KMS-11 (cell line): ENCODE measurements around the gene ATP5IF1.

Experiments
- H2AFZ ChIP-seq: fragments of 200-600 bp; sonication (generic); 2 replicates; pipeline ENCODE4 v1.6.1; 2016; ENCODE audit warnings: antibody characterized with exemption, mixed run types, low read depth
- H3K27ac ChIP-seq: fragments of 200-600 bp; sonication (generic); 2 replicates; pipeline ENCODE4 v1.6.1; 2016; ENCODE audit warnings: mild to moderate bottlenecking, mixed run types
- H3K27me3 ChIP-seq: fragments of 200-600 bp; sonication (generic); 2 replicates; pipeline ENCODE4 v1.6.1; 2017; ENCODE audit warnings: mild to moderate bottlenecking, low read depth, mixed run types, moderate library complexity; ENCODE audit not compliant: insufficient read depth
- H3K36me3 ChIP-seq: fragments of 200-600 bp; sonication (generic); 2 replicates; pipeline ENCODE4 v1.6.1; 2017; ENCODE audit warnings: mild to moderate bottlenecking, mixed run types; ENCODE audit not compliant: insufficient read depth
- H3K4me1 ChIP-seq: fragments of 200-600 bp; sonication (generic); 2 replicates; pipeline ENCODE4 v1.6.1; 2016; ENCODE audit warnings: mild to moderate bottlenecking, low read depth, mixed run types; ENCODE audit not compliant: poor library complexity, severe bottlenecking
- H3K4me2 ChIP-seq: fragments of 200-600 bp; sonication (generic); 2 replicates; pipeline ENCODE4 v1.7.0; 2016; ENCODE audit warnings: mild to moderate bottlenecking, mixed run types
- H3K4me3 ChIP-seq: fragments of 200-600 bp; sonication (generic); IDR thresholded peaks from 2 replicates; pipeline ENCODE4 v1.6.1; 2017; ENCODE audit warnings: low read depth, low read length, mixed read lengths; ENCODE audit not compliant: insufficient read depth
- H3K79me2 ChIP-seq: fragments of 200-600 bp; sonication (generic); 2 replicates; pipeline ENCODE4 v1.6.1; 2016; ENCODE audit warnings: low read depth, mixed run types; ENCODE audit not compliant: insufficient read depth
- H3K9ac ChIP-seq: fragments of 200-600 bp; sonication (generic); 2 replicates; pipeline ENCODE4 v1.6.1; 2016; ENCODE audit warnings: mild to moderate bottlenecking, mixed run types
- H4K20me1 ChIP-seq: fragments of 200-600 bp; sonication (generic); 2 replicates; pipeline ENCODE4 v1.6.1; 2016; ENCODE audit warnings: mild to moderate bottlenecking, mixed run types; ENCODE audit not compliant: insufficient read depth
- TF ChIP-seq, protein P1 (sequence below): fragments of 200-600 bp; sonication (generic); conservative IDR thresholded peaks from 2 replicates; pipeline ENCODE4 v1.6.1; 2017; ENCODE audit warnings: low read depth, mild to moderate bottlenecking, antibody characterized with exemption, low read length, moderate library complexity, mixed read lengths

Gene ATP5IF1

GRCh38 chr1:28246427-28246832 is 10.5 kb downstream of the ATP5IF1 start:
- Histone ChIP-seq H3K27ac (peak overlapping the region; percentile 77), H3K4me3 (peak overlapping the region; percentile 62), H3K79me2 (no peaks in the 10 kb centered on the region), H3K36me3 (no peaks in the 10 kb centered on the region; the same call in 1 of the 2 replicates), H3K4me1 (peaks cover 64% of the 10 kb centered on the region), H3K4me2 (peak overlapping the region; percentile 70), H3K27me3 (no peaks in the 10 kb centered on the region), H3K9ac (peak overlapping the region; percentile 56), H2AFZ (peak overlapping the region; percentile 77), H4K20me1 (no peaks in the 10 kb centered on the region)
- TF ChIP-seq, protein P1, sequence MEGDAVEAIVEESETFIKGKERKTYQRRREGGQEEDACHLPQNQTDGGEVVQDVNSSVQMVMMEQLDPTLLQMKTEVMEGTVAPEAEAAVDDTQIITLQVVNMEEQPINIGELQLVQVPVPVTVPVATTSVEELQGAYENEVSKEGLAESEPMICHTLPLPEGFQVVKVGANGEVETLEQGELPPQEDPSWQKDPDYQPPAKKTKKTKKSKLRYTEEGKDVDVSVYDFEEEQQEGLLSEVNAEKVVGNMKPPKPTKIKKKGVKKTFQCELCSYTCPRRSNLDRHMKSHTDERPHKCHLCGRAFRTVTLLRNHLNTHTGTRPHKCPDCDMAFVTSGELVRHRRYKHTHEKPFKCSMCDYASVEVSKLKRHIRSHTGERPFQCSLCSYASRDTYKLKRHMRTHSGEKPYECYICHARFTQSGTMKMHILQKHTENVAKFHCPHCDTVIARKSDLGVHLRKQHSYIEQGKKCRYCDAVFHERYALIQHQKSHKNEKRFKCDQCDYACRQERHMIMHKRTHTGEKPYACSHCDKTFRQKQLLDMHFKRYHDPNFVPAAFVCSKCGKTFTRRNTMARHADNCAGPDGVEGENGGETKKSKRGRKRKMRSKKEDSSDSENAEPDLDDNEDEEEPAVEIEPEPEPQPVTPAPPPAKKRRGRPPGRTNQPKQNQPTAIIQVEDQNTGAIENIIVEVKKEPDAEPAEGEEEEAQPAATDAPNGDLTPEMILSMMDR, result no peak

DNA sequence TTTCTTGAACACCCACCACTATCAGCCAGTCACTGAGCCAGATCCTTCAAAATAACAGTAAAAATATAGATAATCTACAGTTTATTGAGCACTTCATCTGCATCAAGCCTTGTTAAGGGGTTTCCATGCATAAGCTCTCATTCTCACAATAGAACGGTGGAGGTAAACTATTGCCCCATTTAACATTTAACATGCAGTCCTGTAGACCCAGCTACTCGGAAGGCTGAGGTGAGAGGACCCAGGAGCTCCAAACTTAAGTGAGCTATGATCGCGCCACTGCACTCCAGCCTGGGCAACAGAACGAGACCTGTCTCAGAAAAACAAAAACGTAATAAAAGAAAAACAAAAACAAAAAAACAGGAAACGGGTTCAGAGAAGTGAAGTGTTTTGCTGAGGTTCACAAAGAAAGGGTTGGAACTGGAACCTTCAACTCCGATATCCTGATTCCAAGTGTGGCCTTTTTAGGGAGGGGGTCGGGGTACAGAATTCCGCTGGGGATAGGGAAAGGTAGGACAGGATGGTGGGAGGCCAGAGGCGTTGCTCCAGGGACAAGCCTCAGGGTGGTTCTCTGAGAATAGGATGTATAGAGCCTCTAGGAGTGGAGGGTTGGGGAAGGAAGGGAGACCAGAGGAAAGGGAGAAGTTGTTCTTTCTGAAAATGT is 11.8 kb downstream of the ATP5IF1 start:
- Histone ChIP-seq H3K4me3 (peak overlapping the region; percentile 18), H3K4me2 (peak overlapping the region; percentile 66), H2AFZ (peak overlapping the region; percentile 50; the same call in 1 of the 2 replicates), H3K4me1 (peaks cover 64% of the 10 kb centered on the region), H3K27ac (peak overlapping the region; percentile 67), H3K36me3 (no peaks in the 10 kb centered on the region; the same call in 1 of the 2 replicates), H3K79me2 (no peaks in the 10 kb centered on the region), H3K27me3 (no peaks in the 10 kb centered on the region), H3K9ac (peak overlapping the region; percentile 54; the same call in 1 of the 2 replicates), H4K20me1 (no peaks in the 10 kb centered on the region)
- TF ChIP-seq, protein P1, result no peak

- H3K9ac ChIP-seq, result peak overlapping the region; percentile 54
- peak overlapping the region; percentile 46 for H3K4me3 ChIP-seq
- TF ChIP-seq, protein P1, result peak; percentile 97
- peak overlapping the region; percentile 66 for H3K4me2 ChIP-seq
- H3K36me3 ChIP-seq, result no peaks in the 10 kb centered on the region; the same call in 1 of the 2 replicates
- no peaks in the 10 kb centered on the region for H3K79me2 ChIP-seq
- H3K27me3 ChIP-seq, result no peaks in the 10 kb centered on the region
- peak overlapping the region; percentile 67 for H3K27ac ChIP-seq
- peak overlapping the region; percentile 50 for H2AFZ ChIP-seq
- no peaks in the 10 kb centered on the region for H4K20me1 ChIP-seq
- peaks cover 64% of the 10 kb centered on the region for H3K4me1 ChIP-seq
Measured at GRCh38 chr1:28248273-28249012, 12.5 kb downstream of the ATP5IF1 start.

DNA sequence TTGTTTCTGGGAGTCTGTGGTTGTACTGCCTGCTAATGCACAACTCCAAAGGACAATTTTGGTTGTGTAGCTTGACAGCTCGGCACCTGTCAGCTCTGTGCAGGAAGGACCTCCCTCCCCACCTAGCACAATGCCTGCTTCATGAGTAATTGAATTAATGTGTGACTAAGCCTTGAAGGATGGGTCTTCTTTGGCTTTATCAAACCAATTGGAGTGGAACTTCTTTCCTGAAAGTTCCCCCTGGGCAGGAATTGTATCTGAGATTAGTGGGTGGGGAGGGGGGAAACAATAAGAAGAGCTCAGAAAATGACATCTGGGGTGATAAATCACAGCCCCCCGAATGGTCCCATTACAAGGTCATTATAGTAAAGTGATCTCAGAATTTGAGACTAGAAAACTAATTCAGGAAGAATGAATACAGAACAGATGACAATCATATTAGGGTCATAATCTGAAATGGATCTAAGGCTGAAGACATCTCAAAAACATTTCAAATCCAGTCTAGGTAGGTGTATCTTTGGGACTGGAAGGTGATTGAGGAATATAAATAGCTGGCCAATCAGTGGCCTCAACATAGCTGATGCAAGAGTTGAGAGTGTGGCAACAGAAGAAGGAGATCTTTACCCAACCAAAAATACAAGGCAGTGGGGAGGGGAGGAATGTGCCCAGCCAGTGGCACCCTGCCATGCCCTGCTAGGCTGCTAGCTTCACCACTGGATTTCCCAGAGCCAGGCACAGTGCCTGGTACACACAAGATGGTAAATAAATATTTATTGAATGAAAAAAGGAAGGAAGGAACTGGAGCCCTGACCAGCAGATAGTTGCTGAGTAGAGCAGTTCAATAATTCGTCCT is 13.3 kb downstream of the ATP5IF1 start:
- Histone ChIP-seq H2AFZ (peak overlapping the region; percentile 50), H3K36me3 (no peaks in the 10 kb centered on the region; the same call in 1 of the 2 replicates), H3K4me3 (peak overlapping the region; percentile 46), H3K79me2 (no peaks in the 10 kb centered on the region), H3K27me3 (no peaks in the 10 kb centered on the region), H3K4me2 (peak overlapping the region; percentile 66), H4K20me1 (no peaks in the 10 kb centered on the region), H3K4me1 (peaks cover 59% of the 10 kb centered on the region), H3K27ac (peak overlapping the region; percentile 67), H3K9ac (peak overlapping the region; percentile 54)
- TF ChIP-seq, protein P1, result no peak
